Vagina (tissue), 2 donors: ENCODE results near the gene NCOR2. TPM values are rescaled to one million over a fixed set of nuclear protein-coding genes. Genes with fewer than 3 reads are reported as not detected.

Source experiments
- DNase-seq, 2 donors: peaks; one replicate each; pipeline ENCODE4 v3.0.0-alpha.2; 2017; ENCODE audit errors: extremely low spot score in 2 of 2
- H3K27ac ChIP-seq: fragments of 200-600 bp; sonication (generic); one replicate; pipeline ENCODE4 v1.5.1; 2019
- H3K27me3 ChIP-seq: fragments of 200-600 bp; sonication (generic); one replicate; pipeline ENCODE4 v1.5.1; 2019
- H3K36me3 ChIP-seq, 2 donors: fragments of 200-600 bp; sonication (generic); one replicate each; pipeline ENCODE4 v1.5.1; 2017 to 2019
- H3K4me1 ChIP-seq: fragments of 200-600 bp; sonication (generic); one replicate; pipeline ENCODE4 v1.5.1; 2019
- H3K4me3 ChIP-seq, 2 donors: fragments of 200-600 bp; sonication (generic); 1 replicate in 1 of 2; 2 replicates in 1 of 2; pipeline ENCODE4 v1.5.1; 2016 to 2019
- H3K9me3 ChIP-seq: fragments of 200-600 bp; sonication (generic); one replicate; pipeline ENCODE4 v1.5.1; 2019
- POLR2A ChIP-seq, 2 donors: fragments of 450-650 bp; IDR thresholded peaks; one replicate each; pipeline ENCODE4 v1.6.1; 2017; ENCODE audit warnings: antibody characterized with exemption in 2 of 2, mild to moderate bottlenecking in 2 of 2, moderate library complexity in 2 of 2
- POLR2AphosphoS5 ChIP-seq, 2 donors: sonication (generic); formaldehyde crosslinking; IDR thresholded peaks; one replicate each; pipeline ENCODE4 v1.9.0; 2017; ENCODE audit warnings: antibody characterized with exemption in 2 of 2, mild to moderate bottlenecking in 2 of 2, low read depth in 1 of 2; ENCODE audit not compliant: insufficient read depth in 1 of 2
- intact Hi-C: fragments of 100-400 bp; cut with DNase I; formaldehyde crosslinking; loops from one replicate; pipeline ENCODE4 v1.15.1; 2023
- total RNA-seq: library from RNA; depleted of rRNA; stranded (reverse); fragments of >200 nt; gene quantifications from one replicate; pipeline ENCODE4 v1.2.3, GENCODE V29; 2016
- TF ChIP-seq, protein P1 (sequence below), 3 experiments: fragments of 450-650 bp in 2 of 3; fragments of 200-600 bp in 1 of 3; sonication (generic) in 1 of 3; IDR thresholded peaks; one replicate each; pipeline ENCODE4 v1.5.1; 2017 to 2019; ENCODE audit warnings: antibody characterized with exemption in 3 of 3, mild to moderate bottlenecking in 2 of 3, moderate library complexity in 2 of 3

Gene NCOR2
- total RNA-seq, 1 donor from 2014 or later: 120 TPM

DNA sequence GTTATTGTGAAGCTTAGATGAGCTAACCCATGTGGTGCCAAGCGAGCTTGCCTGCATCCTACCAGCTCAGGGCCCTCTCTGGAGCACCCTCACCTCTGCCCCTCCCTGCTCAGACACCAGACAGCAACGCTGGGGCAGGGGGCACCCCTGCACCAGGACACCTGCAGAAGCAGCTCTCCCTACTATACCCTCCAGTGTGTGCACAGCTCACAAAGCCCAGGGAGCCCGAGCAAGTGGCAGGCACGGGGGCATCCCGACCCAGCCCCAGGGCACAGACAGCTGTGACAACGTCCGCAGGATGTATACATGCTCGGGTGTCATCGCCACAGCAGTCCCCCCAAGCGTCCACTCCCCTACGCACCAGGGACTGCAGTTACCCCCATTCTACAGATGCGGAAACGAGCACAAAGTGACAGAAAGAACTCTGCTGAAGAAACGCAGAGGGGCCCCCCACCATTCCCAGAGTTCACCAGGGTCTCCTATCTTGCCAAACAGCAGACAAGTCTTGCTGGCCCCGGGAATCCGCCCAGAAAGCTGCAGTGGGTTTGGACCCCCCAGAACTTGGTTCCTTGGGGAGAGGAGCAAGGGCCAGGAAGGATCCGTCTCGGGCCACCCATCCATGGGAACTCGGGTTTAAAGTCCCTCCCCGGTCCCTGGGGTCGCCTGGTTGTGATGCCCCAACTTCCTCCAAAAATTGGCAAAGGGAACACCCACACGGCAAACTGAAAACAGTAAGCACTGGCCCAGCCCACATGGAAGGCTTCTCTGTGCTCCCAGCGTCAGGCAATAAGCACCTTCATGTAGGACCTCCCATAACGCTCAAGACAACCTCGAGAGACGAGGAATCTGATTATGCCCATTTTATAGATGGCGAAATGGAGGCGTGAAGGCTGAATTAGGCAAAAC lies 12.0 kb downstream of the NCOR2 start:
- H3K27ac ChIP-seq: no peak overlapping the region
- no peaks in the 10 kb centered on the region for H3K27me3 ChIP-seq
- peaks cover 78% of the 10 kb centered on the region for H3K4me1 ChIP-seq
- no peak for TF ChIP-seq POLR2AphosphoS5 (IDR thresholded peaks at IDR 0.05; ENCODE audit: insufficient read depth in 1 of 2, low read depth in 1 of 2)
- TF ChIP-seq POLR2A (IDR thresholded peaks at IDR 0.05): no peak
- TF ChIP-seq, protein P1, sequence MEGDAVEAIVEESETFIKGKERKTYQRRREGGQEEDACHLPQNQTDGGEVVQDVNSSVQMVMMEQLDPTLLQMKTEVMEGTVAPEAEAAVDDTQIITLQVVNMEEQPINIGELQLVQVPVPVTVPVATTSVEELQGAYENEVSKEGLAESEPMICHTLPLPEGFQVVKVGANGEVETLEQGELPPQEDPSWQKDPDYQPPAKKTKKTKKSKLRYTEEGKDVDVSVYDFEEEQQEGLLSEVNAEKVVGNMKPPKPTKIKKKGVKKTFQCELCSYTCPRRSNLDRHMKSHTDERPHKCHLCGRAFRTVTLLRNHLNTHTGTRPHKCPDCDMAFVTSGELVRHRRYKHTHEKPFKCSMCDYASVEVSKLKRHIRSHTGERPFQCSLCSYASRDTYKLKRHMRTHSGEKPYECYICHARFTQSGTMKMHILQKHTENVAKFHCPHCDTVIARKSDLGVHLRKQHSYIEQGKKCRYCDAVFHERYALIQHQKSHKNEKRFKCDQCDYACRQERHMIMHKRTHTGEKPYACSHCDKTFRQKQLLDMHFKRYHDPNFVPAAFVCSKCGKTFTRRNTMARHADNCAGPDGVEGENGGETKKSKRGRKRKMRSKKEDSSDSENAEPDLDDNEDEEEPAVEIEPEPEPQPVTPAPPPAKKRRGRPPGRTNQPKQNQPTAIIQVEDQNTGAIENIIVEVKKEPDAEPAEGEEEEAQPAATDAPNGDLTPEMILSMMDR (IDR thresholded peaks at IDR 0.05): no peak
- DNase-seq: no peak
- H3K4me3 ChIP-seq: no peak overlapping the region
- H3K36me3 ChIP-seq: no peaks in the 10 kb centered on the region
- H3K9me3 ChIP-seq: no peaks in the 10 kb centered on the region
- intact Hi-C loops: no loop called here

DNA sequence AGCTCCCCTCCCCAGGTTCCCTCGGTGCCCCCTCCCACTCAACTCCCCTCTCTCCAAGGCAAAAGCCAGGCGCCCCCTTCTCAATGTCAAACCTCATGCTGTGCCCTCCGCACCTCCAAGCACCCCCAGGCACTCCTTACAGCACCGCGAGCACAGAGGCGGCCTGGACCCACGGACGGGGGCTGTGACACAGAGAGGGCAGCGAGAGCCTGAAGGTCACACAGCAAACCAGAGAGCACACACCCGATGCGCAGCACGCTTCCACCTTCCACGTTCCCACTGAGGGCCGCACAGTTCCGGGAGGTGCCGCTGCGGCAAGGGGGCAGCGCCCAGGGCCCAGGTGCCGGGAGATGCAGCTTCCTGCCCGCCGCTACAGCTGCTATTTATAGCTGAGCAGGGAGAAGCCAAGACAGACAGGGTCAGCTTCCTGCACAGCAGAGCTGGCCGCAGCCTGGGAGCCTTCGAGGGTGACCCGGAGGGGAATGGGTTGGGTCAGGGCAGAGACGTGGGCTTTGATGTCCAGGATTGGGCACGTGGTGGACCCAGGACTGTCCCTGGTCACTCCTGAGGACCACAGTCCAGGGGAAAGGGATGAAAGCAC lies 12.9 kb downstream of the NCOR2 start:
- Histone ChIP-seq H3K4me3 (no peak overlapping the region), H3K27ac (no peak overlapping the region), H3K4me1 (peaks cover 83% of the 10 kb centered on the region), H3K27me3 (no peaks in the 10 kb centered on the region), H3K9me3 (no peaks in the 10 kb centered on the region), H3K36me3 (no peaks in the 10 kb centered on the region)
- no peak for TF ChIP-seq POLR2A (IDR thresholded peaks at IDR 0.05)
- TF ChIP-seq, protein P1 (IDR thresholded peaks at IDR 0.05): no peak
- TF ChIP-seq POLR2AphosphoS5 (IDR thresholded peaks at IDR 0.05; ENCODE audit: insufficient read depth in 1 of 2, low read depth in 1 of 2): no peak
- intact Hi-C loops: no loop called here
- no peak for DNase-seq

DNA sequence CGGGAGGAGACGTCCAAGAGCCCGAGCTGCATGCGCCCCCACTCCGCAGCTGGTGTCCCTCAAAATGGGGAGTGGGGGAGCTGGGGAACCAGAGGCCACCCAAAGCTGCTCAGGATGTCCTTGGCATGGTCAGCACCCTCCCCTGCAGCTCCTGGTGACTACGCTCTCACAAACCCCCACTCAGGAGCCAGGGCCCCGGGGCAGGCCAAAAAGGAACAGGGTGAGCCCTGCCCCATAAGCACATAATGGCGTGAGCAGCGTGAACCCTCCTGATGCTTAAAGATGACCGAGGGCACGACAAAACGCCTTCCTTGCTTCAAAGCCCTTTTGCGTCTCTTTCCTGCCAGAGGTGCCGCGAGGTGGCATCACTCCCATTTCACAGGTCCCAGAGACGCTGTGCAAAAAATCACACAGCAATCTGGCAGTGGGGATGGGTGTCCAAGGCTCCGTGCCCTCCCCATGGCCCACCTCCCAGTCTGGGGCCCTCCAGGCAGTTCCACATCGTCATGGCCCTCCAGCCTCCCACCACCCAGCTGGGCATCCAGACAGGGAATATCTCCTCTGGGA lies 13.5 kb downstream of the NCOR2 start:
- intact Hi-C loops: no loop called here
- Histone ChIP-seq H3K36me3 (no peaks in the 10 kb centered on the region), H3K27me3 (no peaks in the 10 kb centered on the region), H3K9me3 (no peaks in the 10 kb centered on the region), H3K4me3 (no peak overlapping the region), H3K4me1 (peaks cover 88% of the 10 kb centered on the region), H3K27ac (no peak overlapping the region)
- TF ChIP-seq POLR2A (IDR thresholded peaks at IDR 0.05) (no peak), POLR2AphosphoS5 (IDR thresholded peaks at IDR 0.05; ENCODE audit: insufficient read depth in 1 of 2, low read depth in 1 of 2) (no peak)
- TF ChIP-seq, protein P1 (IDR thresholded peaks at IDR 0.05): no peak
- no peak for DNase-seq

DNA sequence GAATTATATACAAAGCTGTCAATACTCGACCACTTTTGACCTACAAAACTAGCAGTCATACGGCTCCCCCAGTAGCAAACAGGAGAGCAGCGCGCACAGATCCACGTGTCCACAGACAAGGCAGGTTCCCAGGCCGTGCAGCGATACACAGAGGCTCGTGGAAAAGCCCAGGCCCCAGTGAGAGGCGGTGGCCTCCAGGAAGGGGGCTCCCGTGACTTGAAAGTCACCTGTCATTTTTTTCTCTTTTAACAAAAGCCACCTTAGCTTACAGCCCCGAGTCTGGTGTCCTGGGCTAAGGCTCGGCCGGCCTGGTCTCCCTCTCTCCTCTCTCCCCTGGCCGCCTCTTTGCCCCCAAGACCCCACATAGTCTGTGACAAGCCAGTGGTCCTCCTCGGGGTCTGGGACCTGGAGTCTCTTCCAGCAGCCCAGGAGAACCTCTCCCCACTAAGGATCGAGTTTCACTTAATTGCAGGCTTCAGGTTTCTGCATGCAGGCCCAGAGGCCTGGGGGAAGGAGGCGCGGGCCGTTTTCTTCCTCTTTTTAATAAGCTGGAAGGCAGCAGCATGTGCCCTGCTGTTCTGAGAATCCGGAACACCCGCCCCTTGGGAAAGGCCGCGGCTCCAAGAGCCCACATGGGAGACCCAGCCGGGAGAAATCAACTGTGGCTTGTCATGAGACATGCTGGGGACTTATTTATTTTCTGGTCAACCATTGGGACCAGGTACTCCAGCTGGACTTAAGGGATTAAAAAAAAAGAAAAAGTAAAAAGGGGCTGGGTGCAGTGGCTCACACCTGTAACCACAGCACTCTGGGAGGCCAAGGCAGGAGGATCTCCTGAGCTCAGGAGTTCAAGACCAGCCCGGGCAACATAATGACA lies 15.9 kb downstream of the NCOR2 start:
- intact Hi-C loops: no loop called here

More for the DNA sequence above, 15.9 kb downstream of the NCOR2 start:
- TF ChIP-seq, protein P1 (IDR thresholded peaks at IDR 0.05): no peak
- peak; percentile 8 to 41 for TF ChIP-seq POLR2AphosphoS5 (IDR thresholded peaks at IDR 0.05; ENCODE audit: insufficient read depth in 1 of 2, low read depth in 1 of 2)
- no peak overlapping the region for H3K4me3 ChIP-seq
- H3K27ac ChIP-seq: peak overlapping the region; percentile 78
- H3K36me3 ChIP-seq: no peaks in the 10 kb centered on the region
- no peaks in the 10 kb centered on the region for H3K27me3 ChIP-seq
- peaks cover 83% of the 10 kb centered on the region for H3K4me1 ChIP-seq
- no peak for DNase-seq
- H3K9me3 ChIP-seq: no peaks in the 10 kb centered on the region
